NCI-H1092 treated with DMSO at 0.1 percent for 48 hours (cell line): ENCODE data around the gene MBD5.

Source experiments
- DNase-seq: peaks from one replicate; lab custom pipeline; 2025; lab: John Stamatoyannopoulos, UW

Gene MBD5

GRCh38 chr2:148548716-148549400 is 528.0 kb downstream of the MBD5 start:
- DNase-seq: no peak

DNA sequence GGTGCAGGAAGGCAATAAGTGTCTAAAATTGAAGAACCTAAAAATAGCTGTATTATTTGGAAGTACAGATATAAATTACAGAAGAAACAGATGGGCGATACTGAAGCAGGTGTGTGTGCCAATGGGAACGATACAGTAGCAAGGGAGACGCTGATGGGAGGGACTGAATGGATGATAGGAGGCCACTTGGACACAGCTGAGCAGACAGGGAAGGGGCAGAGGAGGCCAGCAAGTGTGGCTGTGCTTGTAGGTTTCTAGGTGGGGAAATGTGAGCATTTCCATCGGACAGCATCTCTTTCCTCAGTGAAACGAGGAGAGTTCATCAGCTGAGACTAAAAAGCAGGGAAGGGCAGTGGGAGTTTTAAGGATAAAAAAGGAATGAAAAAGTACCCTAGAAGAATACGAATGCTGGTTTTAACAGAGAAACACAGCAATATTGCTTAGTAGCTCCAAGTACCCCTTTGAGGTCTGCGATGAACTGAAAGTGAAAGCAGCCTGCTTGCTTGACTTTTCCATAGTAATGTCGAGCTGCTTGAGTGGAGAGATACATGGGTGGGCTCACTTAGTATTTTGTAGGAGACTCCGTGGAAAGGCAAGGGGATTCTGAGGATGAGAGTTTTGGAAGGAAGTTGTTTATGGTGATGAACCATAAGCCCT is 531.9 kb downstream of the MBD5 start:
- DNase-seq: peak; percentile 75

DNA sequence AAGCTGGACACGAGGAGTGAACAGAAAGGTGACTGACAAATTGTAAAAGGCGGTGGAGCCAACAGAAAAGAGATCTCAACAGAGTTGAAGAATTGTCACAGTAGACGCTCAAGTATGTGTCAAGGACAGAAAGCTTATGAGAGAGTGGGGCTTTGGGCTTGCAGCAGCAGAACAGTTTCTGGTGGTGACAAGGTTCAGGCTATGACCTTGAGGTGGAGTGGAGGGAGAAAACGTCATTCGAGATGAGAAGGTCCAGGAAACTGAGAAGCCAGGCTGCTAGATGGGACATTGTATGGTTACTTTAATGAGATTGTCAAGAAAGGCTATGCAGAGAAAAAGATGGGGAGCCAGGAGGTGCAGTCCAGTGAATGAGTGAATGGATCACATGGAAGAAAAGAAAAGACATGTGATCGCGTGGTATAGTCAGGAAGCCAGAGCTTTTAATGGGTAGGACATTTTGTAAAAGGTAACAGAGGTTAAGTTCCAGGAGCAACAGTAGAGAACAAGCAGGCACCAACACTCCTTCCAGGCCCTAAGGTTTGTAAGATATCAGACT is 532.5 kb downstream of the MBD5 start:
- DNase-seq: no peak

GRCh38 chr2:148554459-148555247 is 533.8 kb downstream of the MBD5 start:
- no peak for DNase-seq

- DNase-seq: no peak
These were observed 534.9 kb downstream of the MBD5 start for GRCh38 chr2:148555622-148556294.

- no peak for DNase-seq
These were observed 537.0 kb downstream of the MBD5 start for GRCh38 chr2:148557844-148558436.

DNA sequence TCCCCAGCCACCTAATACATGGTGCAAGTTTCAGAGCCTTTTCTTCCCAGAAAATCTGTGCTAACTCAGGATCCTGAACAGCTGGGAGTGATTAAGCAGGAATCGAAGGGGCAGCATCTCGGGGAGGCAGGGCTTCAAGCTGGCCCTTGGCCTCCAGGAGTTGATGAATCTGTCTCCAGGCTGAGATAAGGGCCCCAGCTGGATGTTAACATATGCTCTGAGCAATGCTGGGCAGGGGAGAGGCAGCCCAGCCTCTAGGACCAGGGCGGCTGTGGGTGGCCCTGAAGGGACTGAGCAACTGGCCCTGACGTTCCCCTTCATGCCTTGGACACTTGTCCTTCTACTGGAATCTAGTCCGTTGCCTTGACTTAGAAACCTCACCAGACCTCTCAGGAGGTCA is 539.6 kb downstream of the MBD5 start:
- DNase-seq: no peak

GRCh38 chr2:148561389-148561788 is 540.5 kb downstream of the MBD5 start:
- no peak for DNase-seq

- no peak for DNase-seq
These were observed 544.5 kb downstream of the MBD5 start for GRCh38 chr2:148565272-148565894.
